ENCODE results near the gene TXNDC16.
"Not testable (repeated sequence)": the region's sequence is repeated elsewhere in the genome, so short reads cannot be mapped to it uniquely, and the experiment has no call there.

TXNDC16 gene, protein sequence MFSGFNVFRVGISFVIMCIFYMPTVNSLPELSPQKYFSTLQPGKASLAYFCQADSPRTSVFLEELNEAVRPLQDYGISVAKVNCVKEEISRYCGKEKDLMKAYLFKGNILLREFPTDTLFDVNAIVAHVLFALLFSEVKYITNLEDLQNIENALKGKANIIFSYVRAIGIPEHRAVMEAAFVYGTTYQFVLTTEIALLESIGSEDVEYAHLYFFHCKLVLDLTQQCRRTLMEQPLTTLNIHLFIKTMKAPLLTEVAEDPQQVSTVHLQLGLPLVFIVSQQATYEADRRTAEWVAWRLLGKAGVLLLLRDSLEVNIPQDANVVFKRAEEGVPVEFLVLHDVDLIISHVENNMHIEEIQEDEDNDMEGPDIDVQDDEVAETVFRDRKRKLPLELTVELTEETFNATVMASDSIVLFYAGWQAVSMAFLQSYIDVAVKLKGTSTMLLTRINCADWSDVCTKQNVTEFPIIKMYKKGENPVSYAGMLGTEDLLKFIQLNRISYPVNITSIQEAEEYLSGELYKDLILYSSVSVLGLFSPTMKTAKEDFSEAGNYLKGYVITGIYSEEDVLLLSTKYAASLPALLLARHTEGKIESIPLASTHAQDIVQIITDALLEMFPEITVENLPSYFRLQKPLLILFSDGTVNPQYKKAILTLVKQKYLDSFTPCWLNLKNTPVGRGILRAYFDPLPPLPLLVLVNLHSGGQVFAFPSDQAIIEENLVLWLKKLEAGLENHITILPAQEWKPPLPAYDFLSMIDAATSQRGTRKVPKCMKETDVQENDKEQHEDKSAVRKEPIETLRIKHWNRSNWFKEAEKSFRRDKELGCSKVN

DNA sequence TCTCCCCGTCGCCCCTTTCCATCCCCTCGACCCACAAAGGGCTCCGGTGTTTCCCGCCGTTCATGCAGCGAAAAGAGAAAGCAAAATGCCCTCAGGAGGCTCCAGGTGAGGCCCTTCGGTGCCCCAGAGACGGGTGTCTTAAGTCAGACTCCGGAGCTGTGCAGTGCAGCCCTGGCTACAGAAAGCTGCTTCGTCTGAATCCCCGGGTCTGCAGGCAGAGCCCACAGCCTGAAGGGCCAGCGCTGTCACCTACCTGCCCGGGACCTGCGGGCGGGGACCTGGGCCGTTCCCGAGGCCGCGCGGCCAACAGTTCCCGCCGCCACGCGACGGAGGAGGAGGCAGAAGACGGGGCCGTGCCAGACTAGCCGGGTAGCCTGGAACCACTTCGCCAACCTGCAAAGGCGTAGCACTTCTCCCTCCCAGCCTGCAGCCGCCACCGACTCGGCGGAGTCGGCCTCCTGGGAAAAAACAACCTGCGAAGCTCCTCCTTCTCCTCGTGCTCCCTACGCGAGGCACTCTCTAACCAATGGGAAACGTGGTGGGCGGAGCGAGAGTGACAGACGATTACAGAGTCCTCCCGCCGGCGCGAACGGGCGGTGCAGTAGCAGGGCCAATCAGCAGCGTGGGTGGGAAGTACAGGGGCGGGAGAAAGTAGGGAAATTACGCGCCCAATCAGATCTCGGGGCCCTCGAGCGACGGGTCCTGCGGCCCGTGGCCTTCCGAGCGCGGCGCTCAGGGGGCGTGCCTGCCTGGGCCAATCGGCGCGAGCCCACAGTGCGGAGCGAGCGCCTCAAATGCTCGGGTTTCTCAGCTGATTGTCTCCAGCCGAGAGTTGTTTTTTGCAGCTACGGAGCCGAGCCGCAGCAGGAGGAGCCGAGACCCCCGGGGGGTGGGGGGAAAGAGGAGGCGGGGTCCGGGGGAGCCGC, at the start of gene TXNDC16, which contains the start of gene GPR137C:
Gene TXNDC16, minus strand, starts transcription at position 443 of the 926 bp plus-strand sequence. CDS start 8,948 bp downstream, outside the sequence.
Gene GPR137C, plus strand, starts transcription at position 774 of the 926 bp plus-strand sequence. CDS start 312 bp downstream, outside the sequence.
- DNase-seq, result peak; percentile 100

DNA sequence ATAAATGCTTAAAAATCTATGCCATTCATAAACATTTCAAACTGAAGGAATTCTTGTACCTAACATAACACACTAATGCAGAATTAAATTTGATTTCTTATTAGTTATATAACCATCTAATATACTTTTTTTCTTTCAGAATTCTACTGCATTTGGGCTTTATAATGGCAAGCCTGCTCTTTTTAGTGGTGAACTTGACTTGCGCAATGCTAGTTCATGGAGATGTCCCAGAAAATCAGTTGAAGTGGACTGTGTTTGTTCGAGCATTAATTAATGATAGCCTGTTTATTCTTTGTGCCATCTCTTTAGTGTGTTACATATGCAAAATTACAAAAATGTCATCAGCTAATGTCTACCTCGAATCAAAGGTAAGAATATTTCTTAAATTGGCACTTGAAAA, 47.7 kb upstream of the TXNDC16 start:
- DNase-seq, result no peak

DNA sequence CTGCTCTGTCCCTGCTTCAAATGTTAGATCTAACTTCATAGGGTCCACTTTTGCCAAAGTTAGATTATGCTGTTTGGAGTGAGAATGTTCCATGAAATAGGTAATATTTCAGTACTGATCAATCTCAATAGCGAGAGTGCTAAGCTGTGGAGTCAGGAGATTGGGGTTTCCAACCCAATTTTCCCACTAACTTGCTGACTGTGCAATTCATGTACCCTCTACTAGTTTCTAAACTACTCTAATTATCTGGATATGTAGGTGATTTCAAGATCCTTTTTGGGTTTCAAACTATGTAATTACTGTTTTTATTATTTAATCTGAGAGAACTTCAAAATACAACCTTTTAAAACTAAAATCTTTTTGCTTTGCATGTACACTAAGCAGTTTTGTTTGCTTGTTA, 46.3 kb upstream of the TXNDC16 start:
- DNase-seq, result no peak

DNA sequence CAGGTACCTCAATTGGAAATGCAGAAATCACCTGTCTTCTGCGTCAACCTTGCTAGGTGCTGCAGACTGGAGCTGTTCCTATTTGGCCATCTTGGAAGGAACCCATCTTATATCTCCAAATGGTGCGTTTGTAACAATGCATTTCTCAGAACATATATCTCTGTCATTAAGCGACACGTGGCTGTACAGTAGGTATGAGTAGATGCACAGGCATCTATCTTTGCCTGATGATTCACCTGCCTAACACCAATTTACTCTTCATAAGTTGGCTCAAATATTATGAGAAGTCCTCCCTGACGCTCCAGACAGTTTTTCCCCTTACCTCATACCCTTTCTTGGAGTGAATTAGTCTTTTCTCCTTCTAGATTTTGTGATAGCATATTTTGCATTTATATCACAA, 44.6 kb upstream of the TXNDC16 start:
- DNase-seq, result no peak

DNA sequence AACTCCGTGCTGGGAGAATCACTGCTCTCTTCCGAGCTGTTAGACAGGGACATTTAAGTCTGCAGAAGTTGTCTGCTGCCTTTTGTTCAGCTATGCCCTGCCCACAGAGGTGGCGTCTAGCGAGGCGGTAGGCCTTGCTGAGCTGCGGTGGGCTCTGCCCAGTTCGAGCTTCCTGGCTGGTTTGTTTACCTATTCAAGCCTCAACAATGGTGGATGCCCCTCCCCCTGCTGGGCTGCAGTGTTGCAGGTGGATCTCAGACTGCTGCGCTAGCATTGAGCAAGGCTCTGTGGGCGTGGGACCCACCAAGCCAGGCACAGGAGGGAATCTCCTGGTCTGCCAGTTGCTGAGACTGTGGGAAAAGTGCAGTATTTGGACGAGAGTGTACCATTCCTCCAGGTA, 44.0 kb upstream of the TXNDC16 start:
- DNase-seq, result no peak

DNA sequence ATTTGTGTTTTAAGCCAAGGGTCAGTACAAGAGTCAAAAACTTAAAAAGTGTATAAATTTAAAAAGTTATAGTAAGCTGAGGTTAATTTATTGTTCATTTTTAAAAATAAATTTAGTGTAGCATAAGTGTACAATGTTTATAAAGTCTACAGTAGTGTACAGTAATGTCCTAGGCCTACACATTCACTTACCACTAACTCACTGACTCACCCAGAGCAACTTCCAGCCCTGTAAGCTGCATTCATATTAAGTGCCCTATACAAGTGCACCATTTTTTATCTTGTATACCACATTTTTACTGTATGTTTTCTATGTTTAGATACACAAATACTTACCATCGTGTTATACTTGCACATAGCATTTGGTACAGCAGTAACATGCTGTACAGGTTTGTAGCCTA, 38.0 kb upstream of the TXNDC16 start:
- DNase-seq, result no peak

DNA sequence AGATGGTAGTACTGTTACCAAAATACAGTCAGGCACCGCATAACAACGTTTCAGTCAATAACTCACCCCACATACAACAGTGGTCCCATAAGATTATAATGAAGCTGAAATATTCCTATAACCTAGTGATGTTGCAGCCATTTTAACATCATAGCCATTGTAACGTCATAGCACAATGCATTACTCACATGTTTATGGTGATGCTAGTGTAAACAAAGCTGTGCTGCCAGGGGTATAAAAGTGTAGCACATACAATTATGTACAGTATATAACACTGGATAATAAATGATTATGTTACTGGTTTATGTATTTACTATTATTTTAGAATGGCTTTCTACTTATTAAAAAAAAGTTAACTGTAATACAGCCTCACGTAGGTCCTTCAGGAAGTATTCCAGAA, 37.3 kb upstream of the TXNDC16 start:
- DNase-seq, result no peak

DNA sequence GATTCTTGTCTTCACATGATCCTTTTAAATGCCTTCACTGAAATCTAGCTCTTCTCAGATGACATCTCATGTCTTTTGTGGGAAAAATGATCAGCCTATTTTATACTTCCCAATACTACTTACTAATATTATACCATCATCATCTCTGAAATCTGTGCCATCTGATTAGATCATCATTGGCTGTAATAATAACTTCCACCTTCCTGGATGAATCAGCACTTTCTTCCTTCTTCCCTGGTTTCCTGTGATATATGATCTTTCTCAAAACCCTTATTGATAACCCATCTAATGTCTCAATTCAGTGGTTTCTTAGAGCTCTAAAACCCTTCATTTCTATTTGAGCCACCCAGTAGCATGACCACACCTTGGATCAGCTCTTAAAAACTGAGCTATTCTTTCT, 31.2 kb upstream of the TXNDC16 start:
- DNase-seq, result no peak

DNA sequence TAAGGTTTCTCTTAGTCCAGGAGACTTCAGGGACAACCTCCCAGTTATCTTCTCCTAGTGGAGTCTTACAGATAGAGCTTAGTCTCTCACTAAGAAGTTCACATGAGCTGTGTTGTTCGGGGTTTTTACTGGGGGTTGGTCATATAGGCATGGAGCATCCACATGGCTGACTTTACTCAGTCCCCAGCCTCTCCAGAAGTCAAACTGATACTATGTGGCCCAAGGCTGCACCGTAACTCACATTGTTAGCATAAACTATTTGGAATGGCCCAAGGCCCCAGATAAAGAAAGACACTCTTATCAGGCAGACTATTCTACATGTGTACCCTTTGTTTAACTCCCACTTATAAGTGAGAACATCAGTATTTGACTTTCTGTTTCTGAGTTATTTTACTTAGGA, 23.6 kb upstream of the TXNDC16 start:
- DNase-seq, result no peak

DNA sequence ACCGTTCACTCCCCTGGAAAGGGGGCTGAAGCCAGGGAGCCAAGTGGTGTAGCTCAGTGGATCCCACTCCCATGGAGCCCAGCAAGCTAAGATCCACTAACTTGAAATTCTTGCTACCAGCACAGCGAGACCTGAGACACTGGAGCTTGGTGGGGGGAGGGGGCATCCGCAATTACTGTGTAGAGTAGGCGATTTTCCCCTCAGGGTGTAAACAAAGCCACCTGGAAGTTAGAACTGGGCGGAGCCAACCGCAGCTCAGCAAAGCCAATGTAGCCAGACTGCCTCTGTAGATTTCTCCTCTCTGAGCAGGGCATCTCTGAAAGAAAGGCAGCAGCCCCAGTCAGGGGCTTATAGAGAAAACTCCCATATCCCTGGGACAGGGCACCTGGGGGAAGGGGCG, 16.1 kb upstream of the TXNDC16 start:
- not testable (repeated sequence) for DNase-seq

DNA sequence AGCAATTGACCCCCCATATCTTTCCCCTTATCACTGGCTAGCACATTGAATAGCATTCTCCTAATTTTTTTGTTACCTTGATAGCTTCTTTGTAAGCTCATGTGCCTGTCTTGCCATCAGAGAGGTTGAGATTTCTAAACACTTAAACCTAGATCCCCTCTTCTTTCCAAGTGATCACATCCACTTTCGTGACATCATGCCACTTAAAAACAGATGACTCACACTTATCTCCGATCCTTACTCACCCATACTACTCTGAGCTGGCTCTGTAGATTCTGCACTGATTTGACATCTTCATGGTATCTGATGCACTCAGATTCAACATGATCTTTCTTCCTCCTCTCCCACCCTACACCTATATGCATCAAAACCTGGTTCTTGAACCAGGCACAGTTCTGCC, 10.8 kb upstream of the TXNDC16 start:
- no peak for DNase-seq

DNA sequence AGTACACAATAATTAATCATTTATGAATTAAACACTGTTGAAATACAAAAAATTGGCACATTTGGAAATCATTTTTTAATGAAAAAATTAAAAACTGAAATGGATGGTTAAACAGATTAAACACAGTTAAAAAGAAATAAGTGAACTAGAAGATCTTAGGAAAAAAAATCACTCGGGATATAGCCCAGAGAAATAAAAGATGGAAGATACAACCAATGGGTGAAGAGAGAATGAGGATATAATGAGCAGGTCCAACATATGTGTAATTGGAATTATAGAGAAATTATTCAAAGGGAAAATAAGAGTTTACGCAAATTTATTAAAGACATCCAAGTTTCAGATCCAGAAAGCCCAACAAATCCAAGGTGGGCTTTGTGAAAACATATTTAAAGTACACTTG, 6.4 kb upstream of the TXNDC16 start:
- no peak for DNase-seq

DNA sequence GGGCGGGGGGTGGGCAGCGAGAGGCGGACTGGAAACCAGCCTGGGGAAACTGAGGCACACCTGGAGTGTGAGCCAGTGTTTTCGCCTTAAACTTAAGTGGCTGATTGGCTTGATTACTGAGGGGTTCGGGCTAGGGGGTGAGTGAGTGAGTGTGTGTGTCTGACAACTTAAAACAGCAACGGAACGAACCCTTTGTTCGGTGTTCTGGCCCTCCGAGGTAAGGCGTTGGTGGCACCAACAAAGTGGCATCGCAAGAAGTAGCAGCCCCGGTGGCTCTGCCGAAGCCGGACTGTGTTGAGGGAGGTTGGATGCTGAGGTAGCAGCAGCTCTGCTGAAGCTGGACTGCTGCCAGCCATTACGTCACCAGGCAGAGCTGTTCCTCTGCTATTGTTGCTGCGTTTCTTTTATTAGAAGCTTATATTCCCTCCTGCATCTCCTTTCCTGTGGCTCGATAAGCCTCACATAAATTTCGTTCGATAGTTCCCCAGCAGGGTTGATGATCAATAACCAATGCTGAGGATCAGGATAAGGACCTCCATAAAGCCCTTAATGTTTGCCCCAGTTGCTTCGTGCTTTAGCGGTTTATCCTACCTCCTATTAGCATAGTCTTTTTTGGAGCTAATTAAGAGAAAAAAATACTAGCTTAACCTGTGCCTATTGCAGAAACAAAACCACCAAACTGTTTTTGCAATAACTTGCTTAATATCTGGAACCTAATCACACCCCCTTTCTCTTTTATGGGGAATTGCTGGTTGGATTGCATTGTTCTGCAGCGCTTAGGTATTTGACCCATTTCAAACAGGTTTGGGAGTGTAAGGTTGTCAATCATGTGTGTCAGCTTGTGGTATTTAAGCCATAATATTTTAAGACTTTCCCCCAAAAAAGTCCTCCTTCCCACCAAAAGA, 1.6 kb upstream of the TXNDC16 start:
- DNase-seq, result peak; percentile 71

DNA sequence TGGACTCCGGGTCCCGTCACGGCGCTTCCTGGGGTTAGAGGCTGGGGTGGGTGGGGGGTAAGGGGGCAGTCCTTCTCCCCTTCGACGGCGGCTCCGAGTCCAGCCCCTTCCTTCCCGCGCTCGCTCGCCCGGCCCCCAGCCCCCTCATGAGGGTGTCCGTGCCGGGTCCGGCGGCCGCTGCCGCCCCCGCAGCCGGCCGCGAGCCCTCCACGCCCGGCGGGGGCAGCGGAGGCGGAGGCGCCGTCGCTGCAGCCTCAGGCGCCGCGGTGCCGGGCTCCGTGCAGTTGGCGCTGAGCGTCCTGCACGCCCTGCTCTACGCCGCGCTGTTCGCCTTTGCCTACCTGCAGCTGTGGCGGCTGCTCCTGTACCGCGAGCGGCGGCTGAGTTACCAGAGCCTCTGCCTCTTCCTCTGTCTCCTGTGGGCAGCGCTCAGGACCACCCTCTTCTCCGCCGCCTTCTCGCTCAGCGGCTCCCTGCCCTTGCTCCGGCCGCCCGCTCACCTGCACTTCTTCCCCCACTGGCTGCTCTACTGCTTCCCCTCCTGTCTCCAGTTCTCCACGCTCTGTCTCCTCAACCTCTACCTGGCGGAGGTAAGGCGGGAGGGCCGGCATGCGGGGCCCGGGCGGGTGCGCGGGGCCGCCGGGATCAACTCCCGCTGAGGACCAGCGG, 831 bp upstream of the TXNDC16 start:
- peak; percentile 33 for DNase-seq

DNA sequence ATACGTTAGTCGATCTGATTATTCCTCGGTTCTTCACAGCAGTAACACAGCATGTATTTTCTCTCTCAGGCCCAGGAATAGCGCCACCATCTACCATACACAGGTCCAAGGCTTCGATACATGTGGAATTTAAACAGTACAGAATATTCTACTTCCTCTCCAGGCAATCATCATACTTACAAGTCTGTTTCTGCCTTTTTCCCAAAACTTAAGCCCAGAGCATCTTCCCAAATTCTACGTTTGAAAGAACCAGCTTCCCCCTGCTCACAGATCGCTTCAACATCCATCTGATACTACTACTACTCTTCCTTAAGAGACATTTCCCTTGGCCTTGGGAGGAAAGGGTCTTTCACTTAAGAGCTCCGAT, 626 bp downstream of the TXNDC16 start:
- peak; percentile 54 for DNase-seq

DNA sequence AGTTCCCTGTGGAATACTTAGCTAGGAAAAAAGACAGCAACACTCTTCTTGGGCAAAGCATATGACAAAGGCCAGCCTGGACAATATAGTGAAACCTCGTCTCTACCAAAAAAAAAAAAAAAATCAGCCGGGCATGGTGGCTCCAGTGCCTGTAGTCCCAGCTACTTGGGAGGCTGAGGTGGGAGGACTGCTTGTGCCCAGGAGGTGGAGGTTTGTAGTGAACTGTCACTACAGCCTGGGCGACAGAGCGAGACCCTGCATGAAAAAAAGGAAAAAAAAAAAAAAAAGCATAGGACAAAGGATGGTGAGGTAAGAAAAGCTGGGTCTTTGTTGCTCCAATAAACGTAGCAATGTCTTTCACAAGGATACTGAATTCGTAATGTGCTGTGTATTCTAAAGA, 1.1 kb downstream of the TXNDC16 start:
- no peak for DNase-seq

DNA sequence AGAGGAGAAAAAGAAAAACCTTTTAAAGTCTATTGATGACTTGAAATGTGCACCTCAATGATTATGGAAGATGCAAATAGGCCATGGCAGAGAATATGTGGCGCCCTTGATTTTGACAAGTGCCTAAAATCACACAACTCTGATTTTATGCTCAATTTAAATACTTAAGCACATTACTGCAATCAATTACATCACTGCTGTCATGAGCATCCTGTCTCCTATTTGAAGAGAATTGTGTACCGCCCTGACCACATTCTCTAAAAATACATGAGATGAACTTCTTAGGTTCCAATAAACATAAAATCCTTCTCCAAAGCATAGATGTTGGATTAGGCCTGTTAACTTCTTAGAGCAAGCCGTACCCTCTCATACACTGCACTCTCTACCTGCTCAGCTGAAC, 1.6 kb downstream of the TXNDC16 start:
- DNase-seq, result no peak

DNA sequence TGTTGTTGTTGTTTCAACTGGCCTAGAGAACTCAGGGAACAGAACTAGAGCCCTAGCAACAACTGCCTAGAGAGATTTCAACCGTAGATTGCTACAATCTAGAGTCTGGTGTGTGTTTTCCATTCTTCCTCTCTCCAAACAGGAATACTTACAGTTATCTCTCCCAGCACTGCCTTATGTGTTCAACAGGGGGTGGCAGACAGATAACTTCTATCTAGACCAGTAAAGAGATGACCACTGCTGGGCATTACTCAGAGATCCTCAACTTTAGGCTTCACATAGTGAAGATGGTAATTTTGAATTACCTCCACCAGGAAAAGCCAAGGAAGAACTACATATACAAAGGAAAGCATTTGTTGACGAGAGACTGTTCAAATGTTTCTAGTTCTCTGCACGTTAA, 4.8 kb downstream of the TXNDC16 start:
- DNase-seq, result no peak

DNA sequence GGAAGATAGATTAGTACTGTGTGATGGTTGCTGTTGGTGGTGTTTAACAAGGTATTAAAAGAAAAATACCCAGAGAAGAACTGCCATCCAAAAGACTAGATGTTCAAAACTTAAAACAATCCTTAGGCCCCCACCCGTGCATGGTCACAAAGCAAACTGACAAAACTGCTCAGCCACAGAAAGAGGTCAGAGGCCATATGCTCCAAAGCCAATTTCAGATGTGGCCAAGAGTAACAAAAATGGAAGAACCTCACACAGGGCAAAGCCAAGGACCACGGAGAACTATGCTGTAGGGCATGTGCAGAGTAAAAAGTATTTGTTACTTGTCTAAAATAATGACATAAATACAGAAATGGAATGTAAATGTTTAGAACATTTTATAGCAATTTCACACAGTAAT, 5.3 kb downstream of the TXNDC16 start:
- no peak for DNase-seq

DNA sequence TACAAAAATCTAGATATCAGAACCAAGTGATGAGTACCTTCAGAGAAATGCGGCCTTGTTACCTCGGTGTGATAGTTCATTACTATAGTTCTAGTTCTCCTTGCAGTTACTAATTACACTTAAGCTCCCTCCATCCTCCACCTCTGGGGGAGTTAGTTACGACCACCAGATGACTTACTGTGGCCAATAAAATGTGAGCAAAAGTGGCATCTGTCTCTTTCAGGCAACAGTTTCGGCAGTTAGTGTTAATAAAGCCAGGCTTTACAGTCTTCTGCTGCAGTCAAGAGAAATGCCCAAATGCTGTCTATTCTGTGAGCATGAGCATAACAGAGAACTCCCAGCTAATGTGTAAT, 6.0 kb downstream of the TXNDC16 start:
- no peak for DNase-seq

DNA sequence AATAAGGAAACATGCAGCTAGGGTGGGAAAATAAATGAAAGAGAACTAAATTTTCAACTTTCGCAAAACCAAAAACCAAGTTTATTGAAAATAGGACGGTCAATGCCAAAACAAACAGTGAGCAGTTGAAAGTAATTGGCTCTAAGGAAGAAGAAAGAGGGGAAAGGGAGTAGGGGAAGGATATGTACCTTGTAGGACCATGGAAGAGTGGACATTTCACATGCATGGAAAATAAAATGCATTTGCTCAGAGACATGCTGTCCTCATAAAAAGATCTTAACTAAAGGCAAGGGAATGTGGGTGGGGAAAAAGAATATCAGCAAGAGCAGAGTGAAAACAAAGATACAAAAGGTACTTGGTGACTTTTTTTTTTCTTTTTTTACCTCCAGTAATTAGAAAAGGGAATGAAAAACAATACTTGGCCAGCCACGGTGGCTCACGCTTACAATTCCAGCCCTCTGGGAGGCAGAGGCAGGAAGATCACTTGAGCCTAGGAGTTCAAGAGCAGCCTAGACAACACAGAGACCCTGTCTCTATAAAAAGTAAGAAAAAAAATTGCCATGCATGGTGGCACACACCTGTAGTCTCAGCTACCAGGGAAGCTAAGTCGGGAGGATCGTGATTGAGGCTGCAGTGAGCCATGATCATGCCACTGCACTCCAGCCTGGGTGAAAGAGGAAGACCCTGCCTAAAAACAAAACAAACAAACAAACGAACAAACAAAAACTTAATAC, 6.6 kb downstream of the TXNDC16 start:
- DNase-seq, result no peak
